SK-N-SH (cell line): ENCODE data around the gene CHTF18. TPM values are rescaled to one million over a fixed set of nuclear protein-coding genes. Genes with fewer than 3 reads are reported as not detected.
"Not testable (repeated sequence)": the region's sequence is repeated elsewhere in the genome, so short reads cannot be mapped to it uniquely, and the experiment has no call there.

Experiments
- CTCF ChIA-PET: fragments of 300-600, 350-600 bp; formaldehyde crosslinking; extraction: SDS; loops from one replicate; lab custom pipeline; 2021; lab: Yijun Ruan, JAX
- POLR2A ChIA-PET: fragments of 350-600 bp; sonication (Branson Sonifier 250); formaldehyde crosslinking; extraction: SDS; loops from one replicate; lab custom pipeline; 2020; ENCODE audit warnings: antibody characterized with exemption, inconsistent platforms; lab: Yijun Ruan, JAX
- DNase-seq: peaks from one replicate; pipeline ENCODE4 v3.0.0; 2012
- H2AFZ ChIP-seq: fragments of 200-600 bp; sonication (generic); 2 replicates; pipeline ENCODE4 v1.8.1; 2016; ENCODE audit warnings: antibody characterized with exemption, mild to moderate bottlenecking, low read depth
- H3F3A ChIP-seq: fragments of 200-600 bp; sonication (generic); replicated peaks from 2 replicates; pipeline ENCODE3; 2016; ENCODE audit warnings: antibody characterized with exemption, mild to moderate bottlenecking; ENCODE audit not compliant: insufficient read depth
- H3K27ac ChIP-seq, 2 experiments: fragments of 200-500 bp in 1 of 2; fragments of 200-600 bp in 1 of 2; sonication (Bioruptor generic) in 1 of 2; sonication (generic), shearing (Covaris generic) in 1 of 2; 2 replicates each; pipeline versions ENCODE4 v1.5.1 to v1.6.1; 2014 to 2016; ENCODE audit warnings: low read depth in 2 of 2, inconsistent platforms in 1 of 2, low read length in 1 of 2, mild to moderate bottlenecking in 1 of 2, mixed read lengths in 1 of 2
- H3K27me3 ChIP-seq: fragments of 200-600 bp; sonication (generic), shearing (Covaris generic); 2 replicates; pipeline ENCODE4 v1.6.1; 2016; ENCODE audit warnings: mixed run types; ENCODE audit not compliant: insufficient read depth
- H3K36me3 ChIP-seq, 2 experiments: fragments of 200-500 bp in 1 of 2; fragments of 200-600 bp in 1 of 2; sonication (Bioruptor generic) in 1 of 2; sonication (generic) in 1 of 2; replicated peaks in 1 of 2; 2 replicates each; pipeline versions ENCODE3 to v1.5.1; 2014 to 2016; ENCODE audit warnings: low read length in 1 of 2, mild to moderate bottlenecking in 1 of 2; ENCODE audit not compliant: insufficient read depth in 2 of 2, control insufficient read depth in 1 of 2
- H3K4me1 ChIP-seq, 2 experiments: fragments of 200-500 bp in 1 of 2; fragments of 200-600 bp in 1 of 2; sonication (Bioruptor generic) in 1 of 2; sonication (generic), shearing (Covaris generic) in 1 of 2; 2 replicates each; pipeline versions ENCODE4 v1.5.1 to v1.6.1; 2014 to 2016; ENCODE audit warnings: low read depth in 1 of 2, low read length in 1 of 2, mixed run types in 1 of 2; ENCODE audit not compliant: insufficient read depth in 2 of 2, control insufficient read depth in 1 of 2
- H3K4me2 ChIP-seq: fragments of 200-600 bp; sonication (generic), shearing (Covaris generic); 2 replicates; pipeline ENCODE4 v1.6.1; 2017; ENCODE audit warnings: mixed run types
- H3K4me3 ChIP-seq, 2 experiments: fragments of 200-500 bp in 1 of 2; fragments of 200-600 bp in 1 of 2; sonication (Bioruptor generic) in 1 of 2; sonication (generic), shearing (Covaris generic) in 1 of 2; 2 replicates each; pipeline versions ENCODE4 v1.5.1 to v1.8.1; 2014 to 2016; ENCODE audit warnings: low read depth in 2 of 2, inconsistent platforms in 1 of 2, low read length in 1 of 2, mild to moderate bottlenecking in 1 of 2, mixed read lengths in 1 of 2, moderate library complexity in 1 of 2
- H3K79me2 ChIP-seq: fragments of 200-600 bp; sonication (generic); 2 replicates; pipeline ENCODE4 v1.8.1; 2017; ENCODE audit warnings: mild to moderate bottlenecking; ENCODE audit not compliant: insufficient read depth
- H3K9ac ChIP-seq: fragments of 200-600 bp; sonication (generic); 2 replicates; pipeline ENCODE4 v1.6.1; 2017; ENCODE audit warnings: mixed run types
- H3K9me2 ChIP-seq: fragments of 200-600 bp; sonication (generic); 2 replicates; pipeline ENCODE4 v1.6.1; 2017; ENCODE audit warnings: mixed run types
- H3K9me3 ChIP-seq: fragments of 200-600 bp; sonication (generic); 2 replicates; pipeline ENCODE4 v1.6.1; 2017; ENCODE audit warnings: mixed run types, mild to moderate bottlenecking, moderate library complexity
- H4K20me1 ChIP-seq: fragments of 200-600 bp; sonication (generic); 2 replicates; pipeline ENCODE4 v1.6.1; 2017; ENCODE audit warnings: mild to moderate bottlenecking, mixed run types; ENCODE audit not compliant: insufficient read depth
- CHD2 ChIP-seq: fragments of 150-350 bp; IDR thresholded peaks from 2 replicates; pipeline ENCODE4 v1.6.1; 2018; ENCODE audit warnings: low read length; ENCODE audit not compliant: partially characterized antibody
- EP300 ChIP-seq, 2 experiments: IDR thresholded peaks; 2 replicates each; pipeline versions ENCODE4 v1.4.0 to v1.6.1; 2012; ENCODE audit warnings: borderline replicate concordance in 1 of 2, low read depth in 1 of 2, low read length in 1 of 2
- FOSL2 ChIP-seq: IDR thresholded peaks from 2 replicates; pipeline ENCODE4 v1.4.0; 2012; ENCODE audit warnings: low read depth, mild to moderate bottlenecking, moderate library complexity, borderline replicate concordance
- FOXJ3 ChIP-seq: sonication (generic); formaldehyde crosslinking; IDR thresholded peaks from 2 replicates; pipeline ENCODE4 v1.5.1; 2020; ENCODE audit warnings: mild to moderate bottlenecking, missing genetic modification reagents
- FOXM1 ChIP-seq: IDR thresholded peaks from 2 replicates; pipeline ENCODE4 v1.4.0; 2012; ENCODE audit warnings: low read depth, mild to moderate bottlenecking
- GATA2 ChIP-seq: sonication (generic); formaldehyde crosslinking; IDR thresholded peaks from 2 replicates; pipeline ENCODE4 v1.5.0; 2020; ENCODE audit warnings: mild to moderate bottlenecking, missing genetic modification reagents
- IRF3 ChIP-seq: fragments of 150-350 bp; IDR thresholded peaks from 2 replicates; pipeline ENCODE4 v1.6.1; 2016; ENCODE audit warnings: mild to moderate bottlenecking, low read depth, low read length
- JUND ChIP-seq: IDR thresholded peaks from 2 replicates; pipeline ENCODE4 v1.4.0; 2012
- MEF2A ChIP-seq: IDR thresholded peaks from 2 replicates; pipeline ENCODE4 v1.4.0; 2012; ENCODE audit warnings: low read depth, borderline replicate concordance
- MXI1 ChIP-seq: IDR thresholded peaks from 2 replicates; pipeline ENCODE4 v1.6.1; 2012; ENCODE audit warnings: mild to moderate bottlenecking, low read depth, low read length, improper control_type of control experiment
- POLR2AphosphoS5 ChIP-seq: IDR thresholded peaks from 2 replicates; pipeline ENCODE4 v1.6.1; 2012; ENCODE audit warnings: low read depth, low read length
- RCOR1 ChIP-seq: fragments of 150-350 bp; IDR thresholded peaks from 2 replicates; pipeline ENCODE4 v1.6.1; 2017; ENCODE audit warnings: antibody characterized with exemption, low read length
- RXRA ChIP-seq: IDR thresholded peaks from 2 replicates; pipeline ENCODE4 v1.4.0; 2012; ENCODE audit warnings: low read depth, mild to moderate bottlenecking, borderline replicate concordance
- YY1 ChIP-seq: IDR thresholded peaks from 2 replicates; pipeline ENCODE4 v1.4.0; 2012; ENCODE audit warnings: low read depth, mild to moderate bottlenecking
- WGBS: methylation state at CpG from one replicate; pipeline ENCODE4 v1.1.6; 2017; ENCODE audit warnings: low lambda C conversion rate; 5-methylcytosine and 5-hydroxymethylcytosine counted together
- polyA plus RNA-seq, 3 experiments: library from polyadenylated mRNA; depleted of rRNA; stranded (reverse); fragments of >200 nt; gene quantifications; 2 replicates each; pipeline ENCODE4 v1.2.3, GENCODE V29; 2012
- TF ChIP-seq, protein P1 (sequence below): IDR thresholded peaks from 2 replicates; pipeline ENCODE4 v1.4.0; 2012; ENCODE audit warnings: low read depth, borderline replicate concordance
- TF ChIP-seq, protein P2 (sequence below): IDR thresholded peaks from 2 replicates; pipeline ENCODE4 v1.4.0; 2012; ENCODE audit warnings: low read depth
- TF ChIP-seq, protein P3 (sequence below): IDR thresholded peaks from 2 replicates; pipeline ENCODE4 v1.4.0; 2012; ENCODE audit warnings: low read depth, borderline replicate concordance
- TF ChIP-seq, protein P4 (sequence below): IDR thresholded peaks from 2 replicates; pipeline ENCODE4; 2012

Gene CHTF18
- polyA plus RNA-seq, 1 of the 3 experiments (the other 2 are of a cell fraction): 17.7 TPM

DNA sequence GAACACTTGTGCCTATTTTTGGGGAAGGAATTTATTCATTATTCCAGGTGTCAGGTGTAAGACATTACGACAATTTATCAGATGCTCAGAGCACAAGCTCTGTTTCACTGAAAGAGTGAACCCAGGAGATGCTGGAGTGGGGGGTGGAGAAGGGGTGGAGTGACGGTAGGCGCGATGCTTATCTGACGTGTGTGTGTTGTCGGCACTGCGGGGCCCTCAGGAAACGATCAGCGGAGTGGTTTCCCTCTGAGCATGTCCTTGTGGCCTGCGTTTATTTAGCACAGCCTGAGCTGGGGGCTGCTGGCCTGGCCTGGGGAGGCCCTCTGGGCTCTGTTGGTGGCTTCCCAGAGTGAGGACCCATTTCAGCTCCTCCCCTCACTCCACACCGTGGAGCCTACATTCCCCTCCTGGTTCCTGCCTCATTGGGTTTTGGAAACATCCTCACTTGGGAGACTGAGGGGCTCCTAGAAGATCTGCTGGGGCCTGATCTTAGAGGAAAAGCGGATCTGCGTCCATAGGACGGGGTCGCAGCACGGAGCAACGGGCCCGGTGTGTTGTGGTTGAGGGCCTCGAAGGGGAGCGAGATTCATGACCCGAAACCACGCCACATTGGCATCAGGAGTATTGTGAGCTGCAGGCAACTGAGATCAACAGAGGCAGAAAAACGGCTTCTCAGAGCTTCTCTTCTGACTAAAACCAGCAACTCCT, 31.1 kb downstream of the CHTF18 start:
- 16% methylated on average over 23 of the region's 23 CpGs for WGBS
- no peak for DNase-seq
- Histone ChIP-seq H3K27ac (no peak overlapping the region), H4K20me1 (no peaks in the 10 kb centered on the region), H3K79me2 (no peaks in the 10 kb centered on the region), H3K9ac (no peak overlapping the region), H3K36me3 (no peaks in the 10 kb centered on the region), H3K4me3 (no peak overlapping the region), H2AFZ (no peak overlapping the region), H3K9me2 (no peaks in the 10 kb centered on the region), H3K4me1 (no peaks in the 10 kb centered on the region), H3K27me3 (peaks cover 46% of the 10 kb centered on the region), H3F3A (no peaks in the 10 kb centered on the region), H3K9me3 (no peaks in the 10 kb centered on the region), H3K4me2 (no peak overlapping the region)
- POLR2A ChIA-PET: interaction anchor here (0.7 kb wide), 1 partner anchor 9 kb away, joined by 4 read pairs; no protein-coding TSS in a partner anchor
- CTCF ChIA-PET: interaction anchor here (0.6 to 10.1 kb wide), 2 partner anchors 211 to 237 kb away, joined by 3 to 61 read pairs; no protein-coding TSS in a partner anchor
- TF ChIP-seq FOSL2 (no peak), FOXM1 (no peak), MEF2A (no peak), RCOR1 (no peak), EP300 (IDR thresholded peaks at IDR 0.05; ENCODE audit: borderline replicate concordance in 1 of 2, low read depth in 1 of 2, low read length in 1 of 2) (no peak), RXRA (no peak), MXI1 (no peak), JUND (no peak), YY1 (no peak), POLR2AphosphoS5 (no peak), FOXJ3 (CRISPR knock-in tag) (no peak), CHD2 (no peak), IRF3 (no peak), GATA2 (CRISPR knock-in tag) (no peak)
- TF ChIP-seq, protein P1, sequence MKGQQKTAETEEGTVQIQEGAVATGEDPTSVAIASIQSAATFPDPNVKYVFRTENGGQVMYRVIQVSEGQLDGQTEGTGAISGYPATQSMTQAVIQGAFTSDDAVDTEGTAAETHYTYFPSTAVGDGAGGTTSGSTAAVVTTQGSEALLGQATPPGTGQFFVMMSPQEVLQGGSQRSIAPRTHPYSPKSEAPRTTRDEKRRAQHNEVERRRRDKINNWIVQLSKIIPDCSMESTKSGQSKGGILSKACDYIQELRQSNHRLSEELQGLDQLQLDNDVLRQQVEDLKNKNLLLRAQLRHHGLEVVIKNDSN: no peak
- TF ChIP-seq, protein P2, sequence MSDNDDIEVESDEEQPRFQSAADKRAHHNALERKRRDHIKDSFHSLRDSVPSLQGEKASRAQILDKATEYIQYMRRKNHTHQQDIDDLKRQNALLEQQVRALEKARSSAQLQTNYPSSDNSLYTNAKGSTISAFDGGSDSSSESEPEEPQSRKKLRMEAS: no peak
- TF ChIP-seq, protein P3, sequence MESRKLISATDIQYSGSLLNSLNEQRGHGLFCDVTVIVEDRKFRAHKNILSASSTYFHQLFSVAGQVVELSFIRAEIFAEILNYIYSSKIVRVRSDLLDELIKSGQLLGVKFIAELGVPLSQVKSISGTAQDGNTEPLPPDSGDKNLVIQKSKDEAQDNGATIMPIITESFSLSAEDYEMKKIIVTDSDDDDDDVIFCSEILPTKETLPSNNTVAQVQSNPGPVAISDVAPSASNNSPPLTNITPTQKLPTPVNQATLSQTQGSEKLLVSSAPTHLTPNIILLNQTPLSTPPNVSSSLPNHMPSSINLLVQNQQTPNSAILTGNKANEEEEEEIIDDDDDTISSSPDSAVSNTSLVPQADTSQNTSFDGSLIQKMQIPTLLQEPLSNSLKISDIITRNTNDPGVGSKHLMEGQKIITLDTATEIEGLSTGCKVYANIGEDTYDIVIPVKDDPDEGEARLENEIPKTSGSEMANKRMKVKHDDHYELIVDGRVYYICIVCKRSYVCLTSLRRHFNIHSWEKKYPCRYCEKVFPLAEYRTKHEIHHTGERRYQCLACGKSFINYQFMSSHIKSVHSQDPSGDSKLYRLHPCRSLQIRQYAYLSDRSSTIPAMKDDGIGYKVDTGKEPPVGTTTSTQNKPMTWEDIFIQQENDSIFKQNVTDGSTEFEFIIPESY: no peak
- TF ChIP-seq, protein P4, sequence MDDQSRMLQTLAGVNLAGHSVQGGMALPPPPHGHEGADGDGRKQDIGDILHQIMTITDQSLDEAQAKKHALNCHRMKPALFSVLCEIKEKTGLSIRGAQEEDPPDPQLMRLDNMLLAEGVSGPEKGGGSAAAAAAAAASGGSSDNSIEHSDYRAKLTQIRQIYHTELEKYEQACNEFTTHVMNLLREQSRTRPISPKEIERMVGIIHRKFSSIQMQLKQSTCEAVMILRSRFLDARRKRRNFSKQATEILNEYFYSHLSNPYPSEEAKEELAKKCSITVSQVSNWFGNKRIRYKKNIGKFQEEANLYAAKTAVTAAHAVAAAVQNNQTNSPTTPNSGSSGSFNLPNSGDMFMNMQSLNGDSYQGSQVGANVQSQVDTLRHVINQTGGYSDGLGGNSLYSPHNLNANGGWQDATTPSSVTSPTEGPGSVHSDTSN: no peak
- TF ChIP-seq, all 33 proteins: peak for 0

DNA sequence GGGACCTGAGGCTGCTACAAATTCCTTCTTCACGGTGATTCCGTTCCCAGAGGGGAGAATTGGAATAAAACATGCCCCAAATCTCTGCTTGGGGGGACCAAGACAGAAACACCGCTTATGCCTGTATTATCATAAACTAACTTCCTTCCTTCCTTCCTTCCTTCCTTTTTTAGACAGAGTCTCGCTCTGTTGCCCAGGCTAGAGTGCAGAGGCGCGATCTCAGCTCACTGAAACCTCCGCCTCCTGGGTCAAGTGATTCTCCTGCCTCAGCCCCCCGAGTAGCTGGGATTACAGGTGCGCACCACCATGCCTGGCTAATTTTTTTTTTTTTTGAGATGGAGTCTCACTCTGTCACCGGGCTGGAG, 31.6 kb downstream of the CHTF18 start:
- H3F3A ChIP-seq, H3K27ac ChIP-seq, H3K4me1 ChIP-seq, H2AFZ ChIP-seq, H3K36me3 ChIP-seq, H3K79me2 ChIP-seq, H3K9me2 ChIP-seq, H3K9me3 ChIP-seq, DNase-seq, H3K4me2 ChIP-seq, H3K4me3 ChIP-seq, H3K9ac ChIP-seq, H4K20me1 ChIP-seq: not testable (repeated sequence)
- ChIA-PET CTCF (interaction anchor here (0.6 to 10.1 kb wide), 2 partner anchors 210 to 236 kb away, joined by 3 to 61 read pairs; no protein-coding TSS in a partner anchor), POLR2A (interaction anchor here (0.7 kb wide), 1 partner anchor 9 kb away, joined by 4 read pairs; no protein-coding TSS in a partner anchor)
- WGBS: 46% methylated on average over 10 of the region's 10 CpGs
- H3K27me3 ChIP-seq: peaks cover 49% of the 10 kb centered on the region
